Measurements from ENCODE around the gene ISLR.

The ISLR gene

GRCh38 chr15:74173380-74174218 is at the start of gene ISLR:
TSS of gene ISLR (plus strand) at chr15:74173710. CDS start at chr15:74174859, 1,149 bp downstream.
- no peak for DNase-seq

GRCh38 chr15:74124196-74124595 is 49.3 kb upstream of the ISLR start:
- no peak for DNase-seq

- no peak for DNase-seq
Observed at GRCh38 chr15:74124759-74125158, 48.8 kb upstream of the ISLR start.

- peak; percentile 78 for DNase-seq
Observed at GRCh38 chr15:74127255-74127953, 46.1 kb upstream of the ISLR start.

DNA sequence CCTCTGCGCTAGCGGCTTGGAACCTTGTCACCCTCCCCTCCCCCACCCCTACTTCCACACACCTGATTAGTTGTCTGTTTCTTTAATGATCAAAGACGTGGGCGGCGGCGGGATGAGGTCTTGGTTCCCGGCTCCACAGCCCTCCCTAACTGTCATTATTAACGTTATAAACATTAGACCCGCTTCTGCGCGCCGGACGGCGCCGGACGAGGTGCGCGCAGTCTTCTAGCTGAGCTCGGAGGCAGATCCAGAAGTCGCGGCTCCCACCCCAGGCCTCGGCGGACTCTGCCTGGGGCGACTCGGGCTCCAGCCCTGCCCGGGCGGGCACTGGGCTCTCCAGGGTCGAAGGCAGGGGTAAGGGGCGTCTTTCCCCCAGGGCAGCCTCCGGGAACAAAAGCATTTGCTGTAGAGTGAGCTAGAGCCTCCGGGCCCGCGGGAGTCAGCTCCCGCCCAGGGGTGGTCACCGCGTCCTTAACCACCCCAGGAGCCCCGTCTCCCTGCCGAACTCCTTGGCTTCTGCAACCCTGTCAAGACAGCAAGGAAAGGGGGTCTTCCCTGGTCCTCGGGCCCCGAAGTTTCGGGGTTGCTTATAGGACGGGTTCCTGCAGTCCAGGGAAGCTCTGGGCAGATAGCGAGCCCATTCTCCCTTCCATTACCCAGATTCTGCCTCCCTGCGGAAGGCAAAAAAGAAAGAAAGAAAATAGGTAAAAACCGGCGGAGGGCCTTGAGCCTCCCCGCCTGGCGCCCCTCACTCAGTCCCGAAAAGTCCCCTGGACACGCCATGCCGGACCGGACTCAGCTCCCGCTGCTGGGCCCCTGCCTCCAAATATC is 45.3 kb upstream of the ISLR start:
- DNase-seq, result no peak

GRCh38 chr15:74128785-74129585 is 44.5 kb upstream of the ISLR start:
- no peak for DNase-seq

DNA sequence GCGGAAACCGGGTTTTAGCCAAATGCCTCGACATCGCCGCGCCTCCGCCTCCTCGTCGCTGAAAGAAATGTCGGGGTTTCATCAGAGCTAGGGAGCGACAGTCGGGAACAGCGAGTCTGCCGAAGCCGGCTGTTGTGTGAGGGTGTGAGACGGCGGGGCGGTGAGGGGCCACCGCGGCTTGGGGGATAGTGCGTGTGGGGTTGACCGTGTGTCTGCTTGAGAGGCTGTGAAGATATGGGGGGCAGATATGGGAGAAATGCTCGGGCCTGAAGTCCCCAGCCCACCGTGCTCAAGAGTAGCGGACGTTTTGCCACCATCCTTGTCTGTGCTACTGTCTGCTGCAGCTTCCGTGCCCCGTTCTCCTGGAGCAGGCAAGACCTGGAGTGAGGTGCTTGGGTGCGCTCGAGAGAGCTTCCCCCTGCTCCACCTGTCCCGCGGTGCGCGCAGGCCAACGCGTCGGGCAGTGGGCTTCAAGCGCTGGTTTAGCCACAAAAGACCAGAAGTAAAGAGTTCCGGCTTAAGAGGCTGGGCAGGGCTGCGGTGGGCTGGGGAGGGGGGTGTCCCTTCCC is 43.8 kb upstream of the ISLR start:
- DNase-seq, result no peak

GRCh38 chr15:74130155-74130848 is 43.2 kb upstream of the ISLR start, which contains the start of gene ISLR2:
TSS of gene ISLR2 (plus strand) at chr15:74130586. CDS start at chr15:74132755, 2,169 bp downstream.
- no peak for DNase-seq

GRCh38 chr15:74130849-74131627 is 42.5 kb upstream of the ISLR start:
- DNase-seq, result no peak

- DNase-seq, result no peak
Observed at GRCh38 chr15:74131628-74132413, 41.7 kb upstream of the ISLR start.

DNA sequence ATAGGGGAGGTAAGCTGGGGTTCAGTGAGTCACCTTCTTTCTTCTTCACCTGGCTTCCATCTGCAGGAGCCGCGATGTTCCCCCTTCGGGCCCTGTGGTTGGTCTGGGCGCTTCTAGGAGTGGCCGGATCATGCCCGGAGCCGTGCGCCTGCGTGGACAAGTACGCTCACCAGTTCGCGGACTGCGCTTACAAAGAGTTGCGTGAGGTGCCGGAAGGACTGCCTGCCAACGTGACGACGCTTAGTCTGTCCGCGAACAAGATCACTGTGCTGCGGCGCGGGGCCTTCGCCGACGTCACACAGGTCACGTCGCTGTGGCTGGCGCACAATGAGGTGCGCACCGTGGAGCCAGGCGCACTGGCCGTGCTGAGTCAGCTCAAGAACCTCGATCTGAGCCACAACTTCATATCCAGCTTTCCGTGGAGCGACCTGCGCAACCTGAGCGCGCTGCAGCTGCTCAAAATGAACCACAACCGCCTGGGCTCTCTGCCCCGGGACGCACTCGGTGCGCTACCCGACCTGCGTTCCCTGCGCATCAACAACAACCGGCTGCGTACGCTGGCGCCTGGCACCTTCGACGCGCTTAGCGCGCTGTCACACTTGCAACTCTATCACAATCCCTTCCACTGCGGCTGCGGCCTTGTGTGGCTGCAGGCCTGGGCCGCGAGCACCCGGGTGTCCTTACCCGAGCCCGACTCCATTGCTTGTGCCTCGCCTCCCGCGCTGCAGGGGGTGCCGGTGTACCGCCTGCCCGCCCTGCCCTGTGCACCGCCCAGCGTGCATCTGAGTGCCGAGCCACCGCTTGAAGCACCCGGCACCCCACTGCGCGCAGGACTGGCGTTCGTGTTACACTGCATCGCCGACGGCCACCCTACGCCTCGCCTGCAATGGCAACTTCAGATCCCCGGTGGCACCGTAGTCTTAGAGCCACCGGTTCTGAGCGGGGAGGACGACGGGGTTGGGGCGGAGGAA is 40.5 kb upstream of the ISLR start:
- DNase-seq, result no peak

DNA sequence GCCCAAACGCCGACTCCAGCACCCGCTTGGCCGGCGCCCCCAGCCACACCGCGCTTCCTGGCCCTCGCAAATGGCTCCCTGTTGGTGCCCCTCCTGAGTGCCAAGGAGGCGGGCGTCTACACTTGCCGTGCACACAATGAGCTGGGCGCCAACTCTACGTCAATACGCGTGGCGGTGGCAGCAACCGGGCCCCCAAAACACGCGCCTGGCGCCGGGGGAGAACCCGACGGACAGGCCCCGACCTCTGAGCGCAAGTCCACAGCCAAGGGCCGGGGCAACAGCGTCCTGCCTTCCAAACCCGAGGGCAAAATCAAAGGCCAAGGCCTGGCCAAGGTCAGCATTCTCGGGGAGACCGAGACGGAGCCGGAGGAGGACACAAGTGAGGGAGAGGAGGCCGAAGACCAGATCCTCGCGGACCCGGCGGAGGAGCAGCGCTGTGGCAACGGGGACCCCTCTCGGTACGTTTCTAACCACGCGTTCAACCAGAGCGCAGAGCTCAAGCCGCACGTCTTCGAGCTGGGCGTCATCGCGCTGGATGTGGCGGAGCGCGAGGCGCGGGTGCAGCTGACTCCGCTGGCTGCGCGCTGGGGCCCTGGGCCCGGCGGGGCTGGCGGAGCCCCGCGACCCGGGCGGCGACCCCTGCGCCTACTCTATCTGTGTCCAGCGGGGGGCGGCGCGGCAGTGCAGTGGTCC is 39.7 kb upstream of the ISLR start:
- no peak for DNase-seq

DNA sequence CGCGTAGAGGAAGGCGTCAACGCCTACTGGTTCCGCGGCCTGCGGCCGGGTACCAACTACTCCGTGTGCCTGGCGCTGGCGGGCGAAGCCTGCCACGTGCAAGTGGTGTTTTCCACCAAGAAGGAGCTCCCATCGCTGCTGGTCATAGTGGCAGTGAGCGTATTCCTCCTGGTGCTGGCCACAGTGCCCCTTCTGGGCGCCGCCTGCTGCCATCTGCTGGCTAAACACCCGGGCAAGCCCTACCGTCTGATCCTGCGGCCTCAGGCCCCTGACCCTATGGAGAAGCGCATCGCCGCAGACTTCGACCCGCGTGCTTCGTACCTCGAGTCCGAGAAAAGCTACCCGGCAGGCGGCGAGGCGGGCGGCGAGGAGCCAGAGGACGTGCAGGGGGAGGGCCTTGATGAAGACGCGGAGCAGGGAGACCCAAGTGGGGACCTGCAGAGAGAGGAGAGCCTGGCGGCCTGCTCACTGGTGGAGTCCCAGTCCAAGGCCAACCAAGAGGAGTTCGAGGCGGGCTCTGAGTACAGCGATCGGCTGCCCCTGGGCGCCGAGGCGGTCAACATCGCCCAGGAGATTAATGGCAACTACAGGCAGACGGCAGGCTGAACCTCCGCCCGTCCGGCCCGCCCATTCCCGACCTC is 39.0 kb upstream of the ISLR start:
- DNase-seq, result no peak

DNA sequence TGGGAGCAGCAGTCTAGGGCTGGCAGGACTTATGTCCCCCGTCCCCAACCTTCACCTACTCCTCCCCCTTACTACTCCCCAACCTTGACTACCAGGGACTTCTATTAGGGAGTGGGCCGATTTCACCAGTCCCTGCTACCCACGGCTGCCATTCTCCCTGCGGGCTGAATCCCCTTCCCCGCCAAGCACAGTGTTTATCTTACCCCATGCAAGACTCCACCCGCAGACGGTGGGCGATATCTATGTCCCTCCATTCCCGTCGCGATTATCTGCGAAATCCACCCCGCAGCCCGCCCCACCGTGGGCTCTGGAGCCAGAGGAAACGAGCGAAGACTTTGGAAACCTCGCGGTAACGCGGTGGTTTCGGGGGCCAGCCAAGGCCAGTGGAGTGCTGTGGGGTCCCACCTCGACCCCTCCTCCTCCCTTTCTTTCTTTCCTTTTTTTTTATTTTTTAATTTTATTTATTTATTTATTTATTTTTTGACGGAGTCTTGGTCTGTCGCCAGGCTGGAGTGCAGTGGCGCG is 38.4 kb upstream of the ISLR start:
- DNase-seq, result no peak

DNA sequence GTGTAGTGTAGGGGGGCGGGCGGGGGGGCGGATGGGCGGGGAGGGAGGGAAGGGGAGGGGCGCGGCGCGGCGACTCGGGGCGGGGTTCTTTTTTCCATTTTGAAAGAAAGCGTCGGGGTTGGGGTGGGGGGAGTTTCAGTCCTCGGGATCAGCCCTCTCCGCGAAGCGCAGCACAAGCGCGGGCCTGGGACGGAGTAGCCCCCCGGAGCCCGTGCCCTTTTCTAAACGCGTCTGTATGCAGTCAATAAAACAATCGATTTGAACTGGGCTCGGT is 37.0 kb upstream of the ISLR start:
- DNase-seq, result no peak

DNA sequence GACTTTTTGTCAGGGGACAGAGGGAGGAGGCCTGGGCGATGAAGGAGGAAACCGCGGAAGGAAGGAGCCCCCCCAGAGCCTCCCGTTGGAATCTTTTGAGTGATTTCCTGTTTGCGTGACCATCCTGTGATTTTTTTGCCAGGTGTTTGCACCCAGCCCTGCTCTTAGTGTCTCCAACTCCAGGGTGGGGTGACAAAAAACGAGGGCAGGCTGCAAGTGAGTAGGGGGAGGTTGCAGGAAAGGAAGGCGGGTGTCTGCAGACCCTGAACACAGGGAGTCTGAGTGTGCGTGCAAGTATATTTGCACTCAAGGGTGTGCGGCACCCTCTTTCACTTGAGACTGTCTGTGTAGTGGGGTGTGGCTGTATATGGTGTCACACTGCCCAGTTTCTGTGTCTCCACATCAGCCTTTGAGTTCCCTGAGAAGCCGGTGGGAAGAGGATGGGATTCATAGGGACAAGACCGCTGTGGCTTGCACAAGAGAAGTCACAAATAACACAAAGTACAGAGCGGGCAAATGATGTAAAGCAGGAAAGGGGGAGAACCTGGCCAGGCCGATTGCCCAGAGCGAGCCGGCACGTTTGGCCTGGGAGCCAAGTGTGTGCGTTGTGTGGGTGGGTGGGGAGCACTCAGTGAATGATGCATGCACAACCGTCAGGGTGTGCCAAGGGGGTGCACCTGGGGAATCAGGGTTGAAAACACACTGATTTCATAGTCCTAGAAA is 36.5 kb upstream of the ISLR start:
- no peak for DNase-seq

DNA sequence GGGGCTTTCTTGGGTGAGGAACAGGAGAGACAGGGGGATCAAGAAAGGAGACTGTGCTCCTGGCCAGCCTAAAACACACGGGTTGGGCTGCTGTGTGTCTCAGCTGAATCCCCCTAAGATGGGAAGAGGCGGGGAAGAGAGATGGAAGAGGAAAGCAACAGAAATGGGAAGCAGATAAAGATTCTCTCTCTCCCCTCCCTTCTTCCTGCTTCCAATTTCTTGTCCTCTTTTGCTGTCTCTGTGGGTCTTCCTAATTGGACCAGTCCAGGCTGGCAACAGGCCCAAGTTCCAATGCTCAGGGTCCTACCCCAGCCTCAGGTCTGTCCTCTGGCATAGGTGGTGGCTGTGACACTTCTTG is 36.0 kb upstream of the ISLR start:
- no peak for DNase-seq
